ENCODE measurements around the gene BEGAIN.

Gene BEGAIN

DNA sequence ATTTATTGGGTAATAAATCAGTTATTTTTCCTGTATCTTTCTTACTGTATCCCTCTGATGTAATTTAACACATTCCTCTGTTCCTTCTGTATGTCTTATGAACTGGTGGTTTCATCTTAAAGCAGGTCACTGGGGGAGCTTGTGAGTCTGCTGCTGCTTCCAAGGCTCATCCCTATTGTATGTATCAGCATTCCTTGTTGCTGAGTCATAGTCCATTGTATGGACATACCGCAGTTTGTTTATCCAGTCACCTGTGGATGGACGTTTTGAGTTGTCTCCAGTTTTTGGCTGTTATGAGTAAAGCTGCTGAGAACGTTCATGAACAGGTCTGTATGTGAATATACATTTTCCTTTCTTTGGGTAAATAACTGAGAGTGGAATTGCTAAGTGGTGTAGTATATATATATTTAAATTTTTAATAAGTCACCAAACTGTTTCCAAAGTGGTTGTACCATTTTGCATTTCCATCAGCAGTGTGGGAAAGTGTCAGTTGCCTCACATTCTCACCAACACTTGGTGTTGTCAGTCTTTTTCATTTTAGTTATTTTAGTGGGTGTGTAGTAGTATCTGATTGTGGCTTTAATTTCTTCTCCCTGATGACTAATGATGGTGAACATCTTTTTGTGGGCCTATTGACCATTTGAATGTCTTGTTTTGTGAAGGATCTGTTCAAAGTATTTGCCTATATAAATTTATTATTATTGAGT is 82.7 kb downstream of the BEGAIN start:
- no peak for DNase-seq

DNA sequence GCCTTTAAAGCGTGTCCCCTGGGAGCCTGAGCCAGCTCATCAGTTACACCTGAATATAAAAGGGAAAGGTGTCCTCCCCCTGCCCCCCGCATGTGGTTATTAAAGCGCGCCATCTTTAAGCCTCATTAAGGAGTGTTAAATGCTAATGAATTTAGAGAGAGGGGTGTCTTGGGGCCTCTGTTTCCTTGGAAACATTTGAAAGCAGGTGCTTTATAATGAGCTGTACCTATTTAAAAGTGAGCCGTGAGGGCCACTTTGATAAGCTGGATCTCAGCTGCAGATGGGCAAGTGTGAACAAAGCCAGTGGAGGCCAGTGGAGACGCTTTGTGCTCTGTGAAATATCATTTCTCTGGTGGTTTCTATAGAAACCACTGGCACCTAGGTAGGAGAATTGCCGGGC is 84.0 kb downstream of the BEGAIN start:
- no peak for DNase-seq

DNA sequence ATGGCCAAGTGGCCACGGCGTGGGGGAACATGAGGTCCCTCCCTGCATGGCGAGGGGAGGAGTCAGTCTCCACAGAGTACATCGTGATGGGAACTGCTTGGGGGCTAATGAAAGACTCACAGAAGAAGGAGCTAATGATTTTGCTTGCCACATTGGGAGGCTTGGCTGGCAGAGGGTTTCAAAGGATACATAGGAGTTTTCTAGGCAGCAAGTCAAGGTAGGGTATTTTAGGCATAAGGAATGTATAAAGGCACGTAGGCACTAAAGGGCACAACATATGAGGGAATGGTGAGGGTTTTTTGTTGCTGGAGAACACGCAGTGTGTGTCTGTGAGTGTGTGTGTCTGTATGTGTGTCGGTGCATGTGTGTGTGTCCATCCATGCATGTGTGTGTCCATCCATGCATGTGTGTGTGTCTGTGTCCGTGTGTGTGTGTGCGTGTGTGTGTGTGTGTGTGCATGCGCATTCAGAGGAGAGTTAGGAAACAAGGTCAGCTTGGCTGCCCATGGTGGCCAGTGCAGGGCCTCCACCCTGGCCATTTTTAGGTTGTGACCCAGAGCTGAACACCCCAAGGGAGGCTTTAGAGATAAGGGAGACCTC is 84.5 kb downstream of the BEGAIN start:
- DNase-seq: no peak

DNA sequence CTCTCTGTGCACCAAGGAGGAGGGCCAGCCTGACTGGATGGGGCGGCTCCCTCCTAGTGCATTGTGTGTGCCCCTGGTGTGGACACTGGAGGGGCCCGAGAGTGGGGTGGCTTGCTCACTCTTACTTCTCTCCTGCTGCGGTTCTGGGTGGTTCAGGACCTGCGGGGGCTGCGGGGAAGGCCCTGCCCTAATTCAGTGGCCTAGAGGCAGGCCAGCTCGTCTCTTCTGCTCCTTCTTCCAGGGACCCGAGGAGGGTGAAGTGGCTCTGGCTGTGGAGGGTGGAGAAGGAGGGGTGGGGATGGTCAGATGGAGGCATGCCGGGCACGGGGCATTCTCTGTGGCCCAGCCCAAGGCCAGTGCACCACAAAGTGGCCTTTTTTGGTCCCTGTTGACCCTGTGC is 87.1 kb downstream of the BEGAIN start:
- DNase-seq: no peak

DNA sequence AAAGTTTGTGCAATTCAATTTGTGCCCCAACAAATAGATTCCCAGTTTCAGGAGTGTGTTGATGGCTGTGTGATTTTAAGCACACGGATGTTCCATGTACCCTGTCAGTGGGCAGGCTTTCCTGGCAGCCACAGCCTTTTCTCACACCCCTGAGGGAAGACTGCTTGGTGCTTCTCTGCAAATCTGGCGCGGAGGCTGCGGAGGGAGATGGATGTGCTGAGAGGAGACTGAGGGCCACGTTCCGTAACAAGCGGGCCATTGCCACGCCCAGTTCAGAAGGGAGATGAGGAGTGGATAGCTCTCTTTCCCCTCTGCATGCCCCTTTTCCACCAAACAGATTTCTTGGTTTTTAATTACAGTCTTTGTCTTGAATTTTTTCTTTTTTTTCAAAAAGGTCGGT is 89.1 kb downstream of the BEGAIN start:
- DNase-seq: no peak

DNA sequence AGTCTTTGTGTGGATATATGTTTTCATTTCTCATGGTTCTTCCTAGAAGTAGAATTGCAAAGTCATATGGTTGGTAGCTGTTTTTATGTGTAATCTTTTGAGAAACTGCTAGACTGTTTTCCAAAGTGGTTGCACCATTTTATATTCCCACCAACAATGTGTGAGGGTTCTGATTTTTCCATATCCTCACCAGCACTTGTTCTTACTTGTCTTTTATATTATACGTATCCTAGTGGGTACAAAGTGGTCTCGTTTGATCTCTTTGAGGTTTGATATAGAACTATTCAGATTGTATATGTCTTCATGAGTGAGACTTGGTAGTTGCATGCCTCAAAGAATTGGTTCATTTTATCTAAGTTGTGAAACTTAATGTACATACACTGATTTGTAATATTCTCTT is 91.3 kb downstream of the BEGAIN start:
- no peak for DNase-seq

DNA sequence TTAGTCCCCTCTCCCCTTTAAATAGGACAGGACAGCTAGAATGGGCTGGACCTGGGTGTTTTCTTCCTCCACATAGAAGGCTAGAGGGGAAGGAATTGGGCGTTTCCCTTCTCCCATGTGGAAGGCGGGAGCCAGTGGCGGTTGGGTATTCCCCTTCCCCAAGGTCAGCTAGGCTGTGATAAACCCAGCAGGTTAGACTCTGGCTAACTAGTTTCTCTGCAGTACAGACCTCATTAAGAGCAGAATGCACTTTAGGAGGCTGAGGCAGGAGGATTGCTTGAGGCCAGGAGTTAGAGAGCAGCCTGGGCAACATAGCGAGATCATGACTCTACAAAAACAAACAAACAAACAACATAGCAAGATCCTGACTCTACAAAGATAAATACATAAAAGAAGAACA is 92.6 kb downstream of the BEGAIN start:
- no peak for DNase-seq

DNA sequence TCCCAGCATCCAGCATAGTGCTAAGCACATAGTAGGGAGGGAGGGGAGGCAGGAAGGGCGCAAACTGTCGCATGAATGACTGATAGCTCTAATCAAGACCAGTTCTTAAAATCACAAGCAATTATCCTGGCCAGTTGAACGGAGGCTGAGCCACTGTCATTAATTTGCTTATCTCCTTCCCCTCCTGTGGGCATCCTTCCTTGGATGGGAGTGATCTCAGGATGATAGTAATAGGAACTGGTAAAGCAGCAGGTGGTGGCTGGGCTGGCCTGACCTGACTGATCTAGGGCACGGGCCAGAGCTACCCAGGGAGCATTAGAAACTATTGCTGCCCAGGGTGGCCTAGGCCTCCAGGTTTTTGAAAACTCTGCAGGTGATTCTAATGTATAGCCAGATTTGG is 97.0 kb downstream of the BEGAIN start:
- no peak for DNase-seq

DNA sequence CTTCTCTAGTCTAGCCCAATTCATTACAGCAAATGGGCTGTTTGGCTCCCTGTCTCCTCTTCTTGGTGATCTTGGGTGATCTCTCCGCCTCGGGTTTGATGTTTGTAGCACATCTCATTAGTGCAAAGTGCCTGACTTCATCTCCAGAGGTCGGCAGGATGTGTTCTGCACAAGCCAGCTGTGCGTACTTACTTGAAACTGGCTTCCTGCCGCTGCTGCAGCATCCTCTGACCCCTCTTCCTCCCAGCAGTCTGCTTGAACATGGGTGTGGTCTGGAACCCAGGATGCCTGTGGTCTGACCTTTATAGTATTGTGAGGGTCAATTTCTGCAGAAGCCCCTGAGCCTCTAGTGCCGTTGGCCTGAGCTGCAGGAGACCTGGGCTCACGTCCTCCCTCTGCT is 99.2 kb downstream of the BEGAIN start:
- peak in 1 of 5 experiments; percentile 60 for DNase-seq

DNA sequence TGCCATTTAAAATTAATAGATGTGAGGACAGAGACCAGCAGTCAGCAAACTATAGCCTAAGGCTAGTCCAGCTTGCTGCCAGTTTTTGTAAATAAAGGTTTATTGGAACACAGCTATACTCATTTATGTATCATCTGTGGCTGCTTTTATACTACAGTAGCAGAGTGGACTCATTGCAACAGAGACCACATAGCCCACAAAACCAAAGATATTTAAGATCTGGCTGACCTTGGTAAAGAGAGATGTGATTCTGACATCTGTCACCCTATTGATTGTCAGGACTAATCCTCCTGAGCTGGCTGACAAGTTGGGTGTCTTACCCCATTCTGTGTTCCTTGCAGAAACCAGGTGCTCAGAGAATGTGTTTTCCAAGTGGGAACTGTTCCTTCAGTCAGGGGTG is 99.9 kb downstream of the BEGAIN start:
- DNase-seq: peak in 1 of 5 experiments; percentile 15
